Smooth muscle cell (in vitro differentiated cells): Measurements from ENCODE around the gene ERICH2. TPM values are rescaled to one million over a fixed set of nuclear protein-coding genes. Genes with fewer than 3 reads are reported as not detected.

Experiments used
- DNase-seq: peaks from one replicate; lab custom pipeline; 2025; ENCODE audit not compliant: unreplicated experiment; lab: John Stamatoyannopoulos, UW
- H2AFZ ChIP-seq: fragments of 200-600 bp; sonication (generic); 2 replicates; pipeline ENCODE4 v1.6.0; 2016; ENCODE audit warnings: antibody characterized with exemption, low read depth, mild to moderate bottlenecking
- H3F3A ChIP-seq: fragments of 200-600 bp; sonication (generic); 2 replicates; pipeline ENCODE4 v1.6.0; 2017; ENCODE audit warnings: antibody characterized with exemption, low read depth
- H3K27ac ChIP-seq: fragments of 200-600 bp; sonication (generic); 2 replicates; pipeline ENCODE4 v1.5.1; 2016; ENCODE audit warnings: low read depth, mild to moderate bottlenecking
- H3K27me3 ChIP-seq: fragments of 200-600 bp; sonication (generic); 2 replicates; pipeline ENCODE4 v1.6.1; 2016; ENCODE audit warnings: low read depth, mild to moderate bottlenecking
- H3K36me3 ChIP-seq: fragments of 200-600 bp; sonication (generic); 2 replicates; pipeline ENCODE4 v1.5.1; 2016; ENCODE audit warnings: low read depth
- H3K4me1 ChIP-seq: fragments of 200-600 bp; sonication (generic); 2 replicates; pipeline ENCODE4 v1.5.1; 2016; ENCODE audit warnings: low read depth
- H3K4me2 ChIP-seq: fragments of 200-600 bp; sonication (generic); 2 replicates; pipeline ENCODE4 v1.6.0; 2016; ENCODE audit warnings: mild to moderate bottlenecking
- H3K4me3 ChIP-seq: fragments of 200-600 bp; sonication (generic); 2 replicates; pipeline ENCODE4 v1.5.1; 2016; ENCODE audit warnings: mild to moderate bottlenecking
- H3K79me2 ChIP-seq: fragments of 200-600 bp; sonication (generic); 2 replicates; pipeline ENCODE4 v1.6.0; 2016; ENCODE audit warnings: low read depth, mild to moderate bottlenecking
- H3K9ac ChIP-seq: fragments of 200-600 bp; sonication (generic); 2 replicates; pipeline ENCODE4 v1.6.0; 2016; ENCODE audit warnings: low read depth
- H3K9me3 ChIP-seq: fragments of 200-600 bp; sonication (generic); replicated peaks from 2 replicates; pipeline ENCODE4 v1.5.1; 2016; ENCODE audit warnings: low read depth
- H4K20me1 ChIP-seq: fragments of 200-600 bp; sonication (generic); 2 replicates; pipeline ENCODE4 v1.6.0; 2016; ENCODE audit warnings: low read depth
- WGBS: methylation state at CpG from one replicate; pipeline ENCODE4 v1.1.7; 2016; ENCODE audit warnings: low lambda C conversion rate; 5-methylcytosine and 5-hydroxymethylcytosine counted together
- polyA plus RNA-seq: library from polyadenylated mRNA; unstranded; fragments of >200 nt; fragmentation: Nextera tagmentation; extraction: Ambion mirVana; gene quantifications from 2 replicates; pipeline ENCODE4 v1.2.1, GENCODE V29; 2016
- small RNA-seq: library from RNA; depleted of rRNA; stranded (forward); fragments of <200 nt; gene quantifications from one replicate; pipeline ENCODE3, GENCODE V24; 2014
- total RNA-seq: library from RNA; depleted of rRNA; stranded (reverse); fragments of >200 nt; gene quantifications from 2 replicates; pipeline ENCODE4 v1.2.3, GENCODE V29; 2014
- TF ChIP-seq, protein P1 (sequence below): fragments of 200-600 bp; sonication (generic); IDR thresholded peaks from 2 replicates; pipeline ENCODE4 v1.5.1; 2017; ENCODE audit warnings: borderline replicate concordance, mild to moderate bottlenecking, antibody characterized with exemption; ENCODE audit not compliant: insufficient read depth, poor library complexity, severe bottlenecking

The ERICH2 gene
- total and polyA plus RNA-seq, 2 experiments from 2014 or later, result 1.3 TPM; not detected in 1

DNA sequence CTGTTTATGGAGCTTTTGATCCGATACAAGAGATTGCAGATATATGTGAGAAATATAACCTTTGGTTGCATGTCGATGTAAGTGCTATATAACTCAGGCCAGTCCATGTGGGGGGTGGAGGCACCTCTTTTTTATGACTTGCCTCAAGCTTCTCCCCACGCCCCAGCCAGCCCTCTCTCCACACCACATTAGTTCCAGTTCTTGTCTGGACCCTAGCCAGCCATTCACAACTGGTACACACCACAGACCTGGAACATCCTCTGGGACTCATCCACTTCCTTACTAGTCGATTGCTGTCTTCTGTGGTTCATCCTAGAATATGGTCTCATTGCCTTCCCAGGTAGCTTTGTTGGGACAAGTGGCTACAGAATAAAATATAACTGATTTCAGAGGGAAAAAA is 77.5 kb downstream of the ERICH2 start:
- Histone ChIP-seq H3K4me1 (peaks cover 11% of the 10 kb centered on the region), H4K20me1 (no peaks in the 10 kb centered on the region), H2AFZ (no peak overlapping the region), H3K79me2 (no peaks in the 10 kb centered on the region), H3K27ac (no peak overlapping the region), H3K4me3 (no peak overlapping the region), H3K9me3 (no peaks in the 10 kb centered on the region), H3K27me3 (no peaks in the 10 kb centered on the region), H3F3A (peaks cover 9% of the 10 kb centered on the region), H3K9ac (no peak overlapping the region), H3K4me2 (no peak overlapping the region), H3K36me3 (no peaks in the 10 kb centered on the region)
- WGBS, result 92% methylated on average over 4 of the region's 4 CpGs
- no peak for DNase-seq
- TF ChIP-seq, protein P1, sequence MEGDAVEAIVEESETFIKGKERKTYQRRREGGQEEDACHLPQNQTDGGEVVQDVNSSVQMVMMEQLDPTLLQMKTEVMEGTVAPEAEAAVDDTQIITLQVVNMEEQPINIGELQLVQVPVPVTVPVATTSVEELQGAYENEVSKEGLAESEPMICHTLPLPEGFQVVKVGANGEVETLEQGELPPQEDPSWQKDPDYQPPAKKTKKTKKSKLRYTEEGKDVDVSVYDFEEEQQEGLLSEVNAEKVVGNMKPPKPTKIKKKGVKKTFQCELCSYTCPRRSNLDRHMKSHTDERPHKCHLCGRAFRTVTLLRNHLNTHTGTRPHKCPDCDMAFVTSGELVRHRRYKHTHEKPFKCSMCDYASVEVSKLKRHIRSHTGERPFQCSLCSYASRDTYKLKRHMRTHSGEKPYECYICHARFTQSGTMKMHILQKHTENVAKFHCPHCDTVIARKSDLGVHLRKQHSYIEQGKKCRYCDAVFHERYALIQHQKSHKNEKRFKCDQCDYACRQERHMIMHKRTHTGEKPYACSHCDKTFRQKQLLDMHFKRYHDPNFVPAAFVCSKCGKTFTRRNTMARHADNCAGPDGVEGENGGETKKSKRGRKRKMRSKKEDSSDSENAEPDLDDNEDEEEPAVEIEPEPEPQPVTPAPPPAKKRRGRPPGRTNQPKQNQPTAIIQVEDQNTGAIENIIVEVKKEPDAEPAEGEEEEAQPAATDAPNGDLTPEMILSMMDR, result no peak

Small RNAs within 50 kb of the gene (small RNA-seq; reads per million reads assigned to genes)
- not detected for gene RF00019

Other genes starting within 250 kb of the ERICH2 start
- gene SP5, start 55.0 kb upstream of the ERICH2 start, total RNA-seq, result 0.04 TPM in 1 of 2 replicates, not detected in the other
- gene SP5, start 55.0 kb upstream of the ERICH2 start, polyA plus RNA-seq, result not detected in 2 replicates
- 0.27 and 1.0 TPM in 2 replicates for gene GAD1, start 46.5 kb downstream of the ERICH2 start, total RNA-seq
- gene GAD1, start 46.5 kb downstream of the ERICH2 start, polyA plus RNA-seq, result 0.11 TPM in 1 of 2 replicates, not detected in the other
- gene GORASP2, start 158.9 kb downstream of the ERICH2 start, total RNA-seq, result 66.2 and 76.4 TPM in 2 replicates
- 123 and 125 TPM in 2 replicates for gene GORASP2, start 158.9 kb downstream of the ERICH2 start, polyA plus RNA-seq